H9 (cell line): Measurements from ENCODE around the gene SF3A1. TPM values are rescaled to one million over a fixed set of nuclear protein-coding genes. Genes with fewer than 3 reads are reported as not detected.

ENCODE experiments used
- DNase-seq: peaks from one replicate; pipeline ENCODE4 v3.0.0-alpha.2; 2017
- H2AFZ ChIP-seq: one replicate; pipeline ENCODE4 v1.6.1; 2013; ENCODE audit warnings: mild to moderate bottlenecking, low read length, control low read depth, moderate library complexity
- H2AK5ac ChIP-seq: 2 replicates; pipeline ENCODE4 v1.6.1; 2013; ENCODE audit warnings: low read length, control low read depth, mixed read lengths; ENCODE audit not compliant: insufficient read length
- H2BK120ac ChIP-seq: one replicate; pipeline ENCODE4 v1.6.1; 2013; ENCODE audit warnings: low read depth, mild to moderate bottlenecking, low read length, control low read depth, inconsistent platforms; ENCODE audit not compliant: poor library complexity, severe bottlenecking
- H2BK12ac ChIP-seq: 2 replicates; pipeline ENCODE4 v1.6.1; 2013; ENCODE audit warnings: low read length, control low read depth, mixed read lengths, low read depth; ENCODE audit not compliant: insufficient read length
- H2BK15ac ChIP-seq: 2 replicates; pipeline ENCODE4 v1.6.1; 2013; ENCODE audit warnings: low read depth, low read length, control low read depth
- H2BK20ac ChIP-seq: one replicate; pipeline ENCODE4 v1.6.1; 2013; ENCODE audit warnings: low read depth, mild to moderate bottlenecking, low read length, control low read depth, inconsistent platforms; ENCODE audit not compliant: poor library complexity, severe bottlenecking
- H2BK5ac ChIP-seq: 2 replicates; pipeline ENCODE4 v1.6.1; 2013; ENCODE audit warnings: low read length, control low read depth, mixed read lengths; ENCODE audit not compliant: insufficient read length
- H3K14ac ChIP-seq: 2 replicates; pipeline ENCODE4 v1.6.1; 2013; ENCODE audit warnings: low read length, control low read depth; ENCODE audit not compliant: insufficient read depth
- H3K18ac ChIP-seq: 2 replicates; pipeline ENCODE4 v1.6.1; 2013; ENCODE audit warnings: low read depth, mild to moderate bottlenecking, mixed read lengths, low read length, control low read depth; ENCODE audit not compliant: insufficient read length
- H3K23ac ChIP-seq: 2 replicates; pipeline ENCODE4 v1.6.1; 2013; ENCODE audit warnings: low read length, control low read depth, mixed read lengths, low read depth; ENCODE audit not compliant: insufficient read length
- H3K23me2 ChIP-seq: 2 replicates; pipeline ENCODE4 v1.6.1; 2013; ENCODE audit warnings: low read depth, mild to moderate bottlenecking, mixed read lengths, low read length, control low read depth; ENCODE audit not compliant: insufficient read length, poor library complexity, severe bottlenecking
- H3K27ac ChIP-seq: 2 replicates; pipeline ENCODE4 v1.5.1; 2013; ENCODE audit warnings: low read length, control low read depth, mixed read lengths, low read depth; ENCODE audit not compliant: insufficient read length
- H3K27me3 ChIP-seq: 2 replicates; pipeline ENCODE4 v1.6.1; 2013; ENCODE audit warnings: low read length, control low read depth, inconsistent platforms; ENCODE audit not compliant: insufficient read depth
- H3K4ac ChIP-seq: 2 replicates; pipeline ENCODE4 v1.6.1; 2013; ENCODE audit warnings: low read depth, mild to moderate bottlenecking, control low read depth, inconsistent platforms, low read length, moderate library complexity
- H3K4me1 ChIP-seq: 2 replicates; pipeline ENCODE4 v1.6.1; 2013; ENCODE audit warnings: low read length, control low read depth, inconsistent platforms; ENCODE audit not compliant: insufficient read depth
- H3K4me2 ChIP-seq: 2 replicates; pipeline ENCODE4 v1.6.1; 2013; ENCODE audit warnings: low read length, control low read depth, mixed read lengths; ENCODE audit not compliant: insufficient read length, insufficient read depth
- H3K56ac ChIP-seq: 2 replicates; pipeline ENCODE4 v1.6.1; 2013; ENCODE audit warnings: low read depth, mild to moderate bottlenecking, mixed read lengths, low read length, control low read depth; ENCODE audit not compliant: insufficient read length
- H3K79me1 ChIP-seq: 2 replicates; pipeline ENCODE4 v1.6.1; 2013; ENCODE audit warnings: low read depth, mild to moderate bottlenecking, moderate library complexity, low read length, control low read depth, inconsistent platforms; ENCODE audit not compliant: insufficient read depth, poor library complexity, severe bottlenecking
- H3K79me2 ChIP-seq: 2 replicates; pipeline ENCODE4 v1.6.1; 2013; ENCODE audit warnings: low read length, control low read depth, inconsistent platforms; ENCODE audit not compliant: insufficient read depth
- H3K9ac ChIP-seq: 2 replicates; pipeline ENCODE4 v1.6.1; 2013; ENCODE audit warnings: low read length, control low read depth, mixed read lengths; ENCODE audit not compliant: insufficient read length; ENCODE audit errors: extremely low read depth
- H3K9me3 ChIP-seq: one replicate; pipeline ENCODE4 v1.6.1; 2013; ENCODE audit warnings: low read depth, low read length, inconsistent platforms; ENCODE audit not compliant: control insufficient read depth
- H3T11ph ChIP-seq: one replicate; pipeline ENCODE4 v1.6.1; 2013; ENCODE audit warnings: mild to moderate bottlenecking, low read length, control low read depth, inconsistent platforms
- H4K20me1 ChIP-seq: one replicate; pipeline ENCODE4 v1.6.1; 2013; ENCODE audit not compliant: control insufficient read depth, insufficient read length, insufficient read depth
- H4K5ac ChIP-seq: 2 replicates; pipeline ENCODE4 v1.6.1; 2013; ENCODE audit warnings: low read depth, mild to moderate bottlenecking, mixed read lengths, low read length, control low read depth; ENCODE audit not compliant: insufficient read length
- H4K8ac ChIP-seq: replicated peaks from 2 replicates; pipeline ENCODE4 v1.6.1; 2013; ENCODE audit warnings: low read length, control low read depth, mixed read lengths, low read depth; ENCODE audit not compliant: insufficient read length
- H4K91ac ChIP-seq: 2 replicates; pipeline ENCODE4 v1.6.1; 2013; ENCODE audit warnings: low read depth, mild to moderate bottlenecking, moderate library complexity, mixed read lengths, low read length, control low read depth; ENCODE audit not compliant: insufficient read length
- H3K27ac Mint-ChIP-seq, 3 experiments: 2 replicates in 2 of 3; 3 replicates in 1 of 3; pipeline ENCODE4 v1.8.0; 2020 to 2021; ENCODE audit warnings: mixed read lengths in 3 of 3, mild to moderate bottlenecking in 1 of 3, moderate library complexity in 1 of 3
- H3K27me3 Mint-ChIP-seq: 2 replicates; pipeline ENCODE4 v1.8.0; 2021; ENCODE audit warnings: low read depth, mild to moderate bottlenecking, moderate library complexity, mixed read lengths
- H3K36me3 Mint-ChIP-seq, 3 experiments: 2 replicates in 2 of 3; 3 replicates in 1 of 3; pipeline ENCODE4 v1.8.0; 2020 to 2021; ENCODE audit warnings: low read depth in 3 of 3, mixed read lengths in 3 of 3; ENCODE audit not compliant: insufficient read depth in 1 of 3
- H3K4me1 Mint-ChIP-seq, 2 experiments: 2 replicates each; pipeline ENCODE4 v1.8.0; 2020; ENCODE audit warnings: mixed read lengths in 2 of 2
- H3K4me3 Mint-ChIP-seq, 2 experiments: 2 replicates in 1 of 2; 3 replicates in 1 of 2; pipeline ENCODE4 v1.8.0; 2020 to 2021; ENCODE audit warnings: mild to moderate bottlenecking in 2 of 2, mixed read lengths in 2 of 2, moderate library complexity in 1 of 2
- H3K9me3 Mint-ChIP-seq, 2 experiments: 2 replicates in 1 of 2; 3 replicates in 1 of 2; pipeline ENCODE4 v1.8.0; 2020; ENCODE audit warnings: mild to moderate bottlenecking in 2 of 2, mixed read lengths in 2 of 2, moderate library complexity in 1 of 2
- WGBS: extraction: QIAGEN DNeasy Blood & Tissue Kit; methylation state at CpG from one replicate; pipeline ENCODE4 v1.1.7; 2013; ENCODE audit warnings: missing lambda C conversion rate, low lambda C conversion rate, mixed read lengths; ENCODE audit not compliant: insufficient read length; ENCODE audit errors: extremely low coverage; 5-methylcytosine and 5-hydroxymethylcytosine counted together
- total RNA-seq: library from RNA; stranded (reverse); gene quantifications from 2 replicates; pipeline ENCODE4 v1.2.1, GENCODE V29; 2021
- TF ChIP-seq, protein P1 (sequence below): fragments of 200-600 bp; sonication (generic); conservative IDR thresholded peaks from 3 replicates; pipeline ENCODE4 v1.8.0; 2021; ENCODE audit warnings: antibody characterized with exemption, mild to moderate bottlenecking

SF3A1 gene
- total RNA-seq, 1 experiment from 2014 or later = 225 TPM

DNA sequence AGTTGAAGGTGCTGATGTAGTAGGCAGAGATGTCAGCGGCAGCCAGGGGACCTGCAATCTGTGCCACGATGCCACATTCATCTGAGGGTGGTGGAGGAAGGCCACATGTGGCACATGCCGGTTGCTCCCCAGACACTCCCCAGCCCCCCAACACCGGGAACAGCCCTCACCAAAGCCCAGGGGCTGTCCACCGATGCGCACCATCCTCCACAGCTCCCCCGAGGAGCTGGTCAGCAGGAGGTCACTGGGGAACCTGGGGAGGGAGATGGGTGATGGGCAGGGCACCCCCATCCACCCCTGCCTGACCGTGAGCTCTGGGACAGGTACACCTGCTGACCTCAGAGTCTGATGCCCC, 70.9 kb downstream of the SF3A1 start:
- H2BK15ac ChIP-seq = no peak overlapping the region

More for the DNA sequence above, 70.9 kb downstream of the SF3A1 start:
- Histone ChIP-seq H3K4ac (no peak overlapping the region), H4K20me1 (no peaks in the 10 kb centered on the region), H3K79me1 (no peaks in the 10 kb centered on the region), H3K18ac (no peak overlapping the region), H3T11ph (no peak overlapping the region), H2AK5ac (no peak overlapping the region), H3K4me1 (no peaks in the 10 kb centered on the region; the same call in 1 of the 2 replicates), H3K4me2 (no peak overlapping the region), H4K5ac (no peak overlapping the region), H4K8ac (no peak overlapping the region), H3K14ac (no peak overlapping the region), H2BK120ac (no peak overlapping the region), H2AFZ (no peak overlapping the region), H2BK20ac (no peak overlapping the region), H4K91ac (no peak overlapping the region), H3K56ac (no peak overlapping the region), H2BK12ac (no peak overlapping the region), H2BK5ac (no peak overlapping the region), H3K27ac (no peak overlapping the region), H3K9me3 (no peaks in the 10 kb centered on the region), H3K79me2 (no peaks in the 10 kb centered on the region), H3K9ac (no peak overlapping the region), H3K23me2 (peaks cover 8% of the 10 kb centered on the region), H3K27me3 (no peaks in the 10 kb centered on the region), H3K23ac (no peak overlapping the region)
- peaks cover 5 to 16% of the 10 kb centered on the region in 2 experiments for H3K4me1 Mint-ChIP-seq
- H3K36me3 Mint-ChIP-seq = peaks cover 0 to 2% (median 0%) of the 10 kb centered on the region in 3 experiments; a peak in 1 of 7 replicates
- TF ChIP-seq, protein P1, sequence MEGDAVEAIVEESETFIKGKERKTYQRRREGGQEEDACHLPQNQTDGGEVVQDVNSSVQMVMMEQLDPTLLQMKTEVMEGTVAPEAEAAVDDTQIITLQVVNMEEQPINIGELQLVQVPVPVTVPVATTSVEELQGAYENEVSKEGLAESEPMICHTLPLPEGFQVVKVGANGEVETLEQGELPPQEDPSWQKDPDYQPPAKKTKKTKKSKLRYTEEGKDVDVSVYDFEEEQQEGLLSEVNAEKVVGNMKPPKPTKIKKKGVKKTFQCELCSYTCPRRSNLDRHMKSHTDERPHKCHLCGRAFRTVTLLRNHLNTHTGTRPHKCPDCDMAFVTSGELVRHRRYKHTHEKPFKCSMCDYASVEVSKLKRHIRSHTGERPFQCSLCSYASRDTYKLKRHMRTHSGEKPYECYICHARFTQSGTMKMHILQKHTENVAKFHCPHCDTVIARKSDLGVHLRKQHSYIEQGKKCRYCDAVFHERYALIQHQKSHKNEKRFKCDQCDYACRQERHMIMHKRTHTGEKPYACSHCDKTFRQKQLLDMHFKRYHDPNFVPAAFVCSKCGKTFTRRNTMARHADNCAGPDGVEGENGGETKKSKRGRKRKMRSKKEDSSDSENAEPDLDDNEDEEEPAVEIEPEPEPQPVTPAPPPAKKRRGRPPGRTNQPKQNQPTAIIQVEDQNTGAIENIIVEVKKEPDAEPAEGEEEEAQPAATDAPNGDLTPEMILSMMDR = no peak
- DNase-seq = no peak
- no CpG with 5 or more reads among the region's 8 CpGs for WGBS
- no peaks in the 10 kb centered on the region for H3K27me3 Mint-ChIP-seq
- H3K27ac Mint-ChIP-seq = no peak overlapping the region
- H3K9me3 Mint-ChIP-seq = no peaks in the 10 kb centered on the region
- H3K4me3 Mint-ChIP-seq = no peak overlapping the region
